HG03108 (cell line): ENCODE measurements around the gene FTO.

ENCODE experiments used
- ATAC-seq: cut with Tn5 transposase; IDR thresholded peaks from one replicate; pipeline ENCODE4 v1.9.1; 2021; ENCODE audit warnings: moderate library complexity; ENCODE audit not compliant: unreplicated experiment

FTO gene

GRCh38 chr16:53953336-53953735, 249.4 kb downstream of the FTO start:
- ATAC-seq: no peak

- ATAC-seq: no peak
Measured at GRCh38 chr16:53955221-53955875, 251.4 kb downstream of the FTO start.

- ATAC-seq: no peak
Measured at GRCh38 chr16:53958341-53958880, 254.5 kb downstream of the FTO start.

GRCh38 chr16:53960050-53960812, 256.3 kb downstream of the FTO start:
- no peak for ATAC-seq

- ATAC-seq: no peak
Measured at GRCh38 chr16:53960954-53961616, 257.1 kb downstream of the FTO start.

GRCh38 chr16:53962041-53962440, 258.1 kb downstream of the FTO start:
- no peak for ATAC-seq

- ATAC-seq: no peak
Measured at GRCh38 chr16:53964145-53964790, 260.3 kb downstream of the FTO start.

- no peak for ATAC-seq
Measured at GRCh38 chr16:53966821-53967571, 263.0 kb downstream of the FTO start.

GRCh38 chr16:53967572-53967971, 263.6 kb downstream of the FTO start:
- no peak for ATAC-seq

GRCh38 chr16:53968454-53968853, 264.5 kb downstream of the FTO start:
- ATAC-seq: no peak

- ATAC-seq: no peak
Measured at GRCh38 chr16:53968896-53969295, 264.9 kb downstream of the FTO start.

- no peak for ATAC-seq
Measured at GRCh38 chr16:53971616-53972015, 267.7 kb downstream of the FTO start.

- no peak for ATAC-seq
Measured at GRCh38 chr16:53973021-53973420, 269.1 kb downstream of the FTO start.

- no peak for ATAC-seq
Measured at GRCh38 chr16:53974484-53975080, 270.6 kb downstream of the FTO start.

- no peak for ATAC-seq
Measured at GRCh38 chr16:53980675-53981074, 276.7 kb downstream of the FTO start.

GRCh38 chr16:53982631-53983042, 278.7 kb downstream of the FTO start:
- no peak for ATAC-seq

- no peak for ATAC-seq
Measured at GRCh38 chr16:53984936-53985335, 281.0 kb downstream of the FTO start.

GRCh38 chr16:53985861-53986260, 281.9 kb downstream of the FTO start:
- ATAC-seq: no peak

- no peak for ATAC-seq
Measured at GRCh38 chr16:53986793-53987192, 282.8 kb downstream of the FTO start.

GRCh38 chr16:53988136-53988535, 284.2 kb downstream of the FTO start:
- ATAC-seq: no peak
